ENCODE measurements around the gene PTPN23.

Gene PTPN23

GRCh38 chr3:47380026-47380600, 708 bp upstream of the PTPN23 start:
- DNase-seq (ENCODE audit: low read depth in 2 of 2), result no peak
- TF ChIP-seq, protein P1, sequence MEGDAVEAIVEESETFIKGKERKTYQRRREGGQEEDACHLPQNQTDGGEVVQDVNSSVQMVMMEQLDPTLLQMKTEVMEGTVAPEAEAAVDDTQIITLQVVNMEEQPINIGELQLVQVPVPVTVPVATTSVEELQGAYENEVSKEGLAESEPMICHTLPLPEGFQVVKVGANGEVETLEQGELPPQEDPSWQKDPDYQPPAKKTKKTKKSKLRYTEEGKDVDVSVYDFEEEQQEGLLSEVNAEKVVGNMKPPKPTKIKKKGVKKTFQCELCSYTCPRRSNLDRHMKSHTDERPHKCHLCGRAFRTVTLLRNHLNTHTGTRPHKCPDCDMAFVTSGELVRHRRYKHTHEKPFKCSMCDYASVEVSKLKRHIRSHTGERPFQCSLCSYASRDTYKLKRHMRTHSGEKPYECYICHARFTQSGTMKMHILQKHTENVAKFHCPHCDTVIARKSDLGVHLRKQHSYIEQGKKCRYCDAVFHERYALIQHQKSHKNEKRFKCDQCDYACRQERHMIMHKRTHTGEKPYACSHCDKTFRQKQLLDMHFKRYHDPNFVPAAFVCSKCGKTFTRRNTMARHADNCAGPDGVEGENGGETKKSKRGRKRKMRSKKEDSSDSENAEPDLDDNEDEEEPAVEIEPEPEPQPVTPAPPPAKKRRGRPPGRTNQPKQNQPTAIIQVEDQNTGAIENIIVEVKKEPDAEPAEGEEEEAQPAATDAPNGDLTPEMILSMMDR (IDR thresholded peaks at IDR 0.05; ENCODE audit: low read depth, low read length), result peak; percentile 11
- peak overlapping the region; percentile 99 to 100 for H3K4me3 ChIP-seq (replicated peaks in 1 of 2; ENCODE audit: low read depth in 2 of 2, low read length in 2 of 2)

DNA sequence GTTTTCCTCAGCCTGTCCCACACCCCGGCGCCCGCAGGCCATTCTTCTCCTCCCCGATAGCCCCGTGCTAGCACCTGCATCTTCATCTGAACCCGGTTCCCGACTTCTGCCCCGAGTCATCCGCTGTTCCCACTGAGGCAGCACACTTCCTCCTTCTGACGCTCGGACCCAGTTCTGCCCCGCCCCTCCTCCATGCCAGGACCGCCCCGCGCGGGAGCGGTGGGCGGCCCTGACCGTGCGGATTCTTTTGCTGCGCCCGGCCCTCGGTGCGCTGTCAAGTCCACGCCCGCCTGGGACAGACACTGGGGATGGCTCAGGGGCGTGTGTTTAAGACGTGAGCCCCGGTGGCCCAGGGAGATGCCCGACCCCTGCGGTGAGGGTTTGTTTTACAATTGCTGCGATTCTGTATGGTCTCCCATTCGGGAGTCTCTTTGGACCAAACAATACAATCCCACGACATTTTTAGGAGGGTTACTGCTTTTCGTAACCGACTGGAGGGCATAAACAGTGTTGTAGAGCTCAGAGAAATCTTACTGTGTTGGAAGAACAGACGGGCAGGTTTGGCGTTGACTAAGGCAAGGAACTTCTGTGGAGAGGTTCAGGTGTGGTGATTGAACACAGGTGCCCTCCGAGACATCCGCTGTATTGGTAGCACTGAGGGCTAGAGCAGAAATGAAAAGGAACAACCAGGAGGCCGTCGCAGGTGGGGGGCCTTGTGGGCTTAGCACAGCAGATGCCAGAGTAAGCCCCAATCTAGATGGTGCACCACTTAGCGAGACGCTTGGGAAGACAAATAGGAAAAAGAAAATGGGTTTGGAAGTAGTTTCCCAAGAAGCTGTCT, 716 bp downstream of the PTPN23 start:
- TF ChIP-seq, protein P1 (IDR thresholded peaks at IDR 0.05; ENCODE audit: low read depth, low read length), result no peak
- peak overlapping the region; percentile 99 to 100 for H3K4me3 ChIP-seq (replicated peaks in 1 of 2; ENCODE audit: low read depth in 2 of 2, low read length in 2 of 2)
- peak; percentile 89 to 90 for DNase-seq (ENCODE audit: low read depth in 2 of 2)

DNA sequence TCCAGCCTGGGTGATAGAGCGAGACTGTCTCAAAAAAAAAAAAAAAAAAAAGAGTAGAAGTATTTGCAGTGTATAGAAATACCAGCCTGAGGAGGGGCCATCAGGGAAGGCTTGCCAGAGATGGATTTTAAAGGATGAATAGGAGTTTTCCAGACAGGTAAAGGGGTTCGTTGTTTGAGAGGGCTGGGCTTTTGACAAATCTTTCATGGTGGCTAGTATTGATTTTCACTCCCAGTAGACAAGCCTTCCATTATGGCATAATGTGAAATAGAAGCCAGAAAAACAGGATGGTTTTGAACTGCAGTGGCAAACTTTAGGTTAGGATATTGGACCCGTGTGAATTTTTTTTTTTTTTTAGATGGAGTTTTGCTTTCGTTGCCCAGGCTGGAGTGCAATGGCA, 3.6 kb downstream of the PTPN23 start:
- TF ChIP-seq, protein P1 (IDR thresholded peaks at IDR 0.05; ENCODE audit: low read depth, low read length), result no peak
- H3K4me3 ChIP-seq (replicated peaks in 1 of 2; ENCODE audit: low read depth in 2 of 2, low read length in 2 of 2), result no peak overlapping the region
- DNase-seq (ENCODE audit: low read depth in 2 of 2), result no peak

- TF ChIP-seq, protein P1 (IDR thresholded peaks at IDR 0.05; ENCODE audit: low read depth, low read length), result no peak
- no peak for DNase-seq (ENCODE audit: low read depth in 2 of 2)
- H3K4me3 ChIP-seq (replicated peaks in 1 of 2; ENCODE audit: low read depth in 2 of 2, low read length in 2 of 2), result no peak overlapping the region
Measured at GRCh38 chr3:47385007-47385406, 4.2 kb downstream of the PTPN23 start.

DNA sequence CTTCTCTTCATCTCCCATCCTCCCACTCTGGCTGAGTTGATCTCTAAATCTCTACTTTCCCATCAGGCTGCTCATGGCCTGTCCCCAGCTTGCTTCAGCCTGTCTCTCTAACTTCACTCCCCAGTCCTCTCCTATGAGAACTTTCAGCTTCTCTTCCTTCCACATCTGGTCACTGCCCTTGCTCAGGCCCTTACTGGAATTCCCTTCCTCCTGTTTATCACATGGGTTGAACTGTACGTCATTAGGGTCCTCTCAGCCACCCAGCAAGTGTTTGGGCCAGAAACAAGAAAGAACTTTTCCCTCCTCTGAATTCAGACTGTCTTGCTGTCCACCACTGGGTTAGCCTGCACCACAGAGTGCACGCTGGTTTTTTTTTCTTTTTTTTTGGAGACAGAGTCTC, 5.0 kb downstream of the PTPN23 start:
- DNase-seq (ENCODE audit: low read depth in 2 of 2), result no peak
- TF ChIP-seq, protein P1 (IDR thresholded peaks at IDR 0.05; ENCODE audit: low read depth, low read length), result no peak
- H3K4me3 ChIP-seq (replicated peaks in 1 of 2; ENCODE audit: low read depth in 2 of 2, low read length in 2 of 2), result no peak overlapping the region

- H3K4me3 ChIP-seq (replicated peaks in 1 of 2; ENCODE audit: low read depth in 2 of 2, low read length in 2 of 2), result no peak overlapping the region
- DNase-seq (ENCODE audit: low read depth in 2 of 2), result no peak
- TF ChIP-seq, protein P1 (IDR thresholded peaks at IDR 0.05; ENCODE audit: low read depth, low read length), result no peak
Measured at GRCh38 chr3:47392933-47393332, 12.1 kb downstream of the PTPN23 start.
